A172 (cell line): ENCODE measurements around the gene TCL1B. TPM values are rescaled to one million over a fixed set of nuclear protein-coding genes. Genes with fewer than 3 reads are reported as not detected.

Experiments
- total RNA-seq: library from RNA; depleted of rRNA; stranded (reverse); fragments of >200 nt; shearing (Covaris generic); gene quantifications from 2 replicates; pipeline ENCODE4 v1.2.3, GENCODE V29; 2014; rRNA removed

TCL1B gene
- total RNA-seq, 1 experiment from 2014 or later: not detected

Other genes with a start within 250 kb of the TCL1B start
- 0.14 and 0.91 TPM in 2 replicates for gene SYNE3, start 169.8 kb upstream of the TCL1B start, total RNA-seq
- 53.1 and 56.1 TPM in 2 replicates for gene GLRX5, start 151.4 kb upstream of the TCL1B start, total RNA-seq
- gene TCL1A, start 27.7 kb downstream of the TCL1B start, total RNA-seq: not detected in 2 replicates
- gene TUNAR, start 190.4 kb downstream of the TCL1B start, total RNA-seq: not detected in 2 replicates